Erythroblast (primary cell): ENCODE measurements around the gene GPC5.

Source experiments
- GATA1 ChIP-seq: IDR thresholded peaks from 2 replicates; pipeline ENCODE4 v1.6.1; 2011; ENCODE audit warnings: low read depth, mild to moderate bottlenecking, control low read depth, low read length, moderate library complexity
- POLR2A ChIP-seq: IDR thresholded peaks from 2 replicates; pipeline ENCODE4 v1.6.1; 2011; ENCODE audit warnings: mild to moderate bottlenecking, low read length

- TF ChIP-seq POLR2A (no peak), GATA1 (no peak)
Measured at GRCh38 chr13:92912629-92913028, 1514.2 kb downstream of the GPC5 start.
